NCI-H1092 treated with DMSO at 0.1 percent for 48 hours (cell line): ENCODE measurements around the gene OR51D1.

Experiments used
- DNase-seq: peaks from one replicate; lab custom pipeline; 2025; lab: John Stamatoyannopoulos, UW

OR51D1 gene, protein sequence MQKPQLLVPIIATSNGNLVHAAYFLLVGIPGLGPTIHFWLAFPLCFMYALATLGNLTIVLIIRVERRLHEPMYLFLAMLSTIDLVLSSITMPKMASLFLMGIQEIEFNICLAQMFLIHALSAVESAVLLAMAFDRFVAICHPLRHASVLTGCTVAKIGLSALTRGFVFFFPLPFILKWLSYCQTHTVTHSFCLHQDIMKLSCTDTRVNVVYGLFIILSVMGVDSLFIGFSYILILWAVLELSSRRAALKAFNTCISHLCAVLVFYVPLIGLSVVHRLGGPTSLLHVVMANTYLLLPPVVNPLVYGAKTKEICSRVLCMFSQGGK

GRCh38 chr11:4636962-4637661 lies at the start of gene OR51D1:
OR51D1 (plus strand) TSS chr11:4637477; CDS start chr11:4639791, 2,314 bp downstream.
- DNase-seq, result peak; percentile 89

DNA sequence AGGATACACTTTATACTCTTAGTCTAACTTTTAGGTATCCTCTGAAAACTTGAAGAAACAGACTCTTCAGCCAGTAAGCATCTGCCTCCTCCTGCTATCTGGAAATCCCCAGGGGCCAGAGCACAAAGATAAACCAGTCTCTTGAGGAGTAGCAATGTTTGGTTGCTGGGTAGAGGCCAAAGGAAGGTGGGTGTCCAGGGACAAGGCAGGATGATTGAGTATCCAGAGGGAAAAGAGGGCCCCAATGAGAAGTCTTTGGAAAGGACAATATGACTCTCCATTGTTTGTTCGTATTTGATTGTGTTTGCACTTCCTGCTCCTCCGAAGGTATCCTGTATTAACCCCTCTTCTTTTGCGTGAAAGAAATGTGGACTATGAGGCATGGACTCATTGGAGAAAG lies 48.3 kb upstream of the OR51D1 start:
- no peak for DNase-seq

GRCh38 chr11:4593739-4594138 lies 43.5 kb upstream of the OR51D1 start, which contains the start of gene OR52I1:
OR52I1 (plus strand) TSS chr11:4594039; CDS start chr11:4594039, 0 bp downstream.
- no peak for DNase-seq

DNA sequence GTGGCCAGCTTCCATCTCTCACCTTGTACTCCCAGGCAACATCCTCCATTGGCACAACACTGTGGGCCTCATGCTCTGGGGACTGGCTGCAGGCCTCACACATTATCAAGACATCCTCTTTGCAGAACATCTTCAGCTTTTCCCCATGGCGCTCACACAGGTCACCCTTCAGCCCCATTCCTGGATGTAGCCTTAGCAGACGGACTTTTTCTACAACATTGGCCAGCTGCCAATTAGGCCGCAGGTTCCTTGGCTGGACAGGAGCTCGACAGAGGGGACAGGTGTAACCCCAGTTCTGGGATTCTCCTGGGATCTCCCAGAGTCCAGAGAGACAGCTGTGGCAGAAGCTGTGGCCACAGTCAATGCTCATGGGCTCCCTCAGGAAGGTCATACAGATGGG lies 32.2 kb upstream of the OR51D1 start:
- DNase-seq, result no peak

- peak; percentile 57 for DNase-seq
These were observed 30.9 kb upstream of the OR51D1 start for GRCh38 chr11:4606231-4607015.

DNA sequence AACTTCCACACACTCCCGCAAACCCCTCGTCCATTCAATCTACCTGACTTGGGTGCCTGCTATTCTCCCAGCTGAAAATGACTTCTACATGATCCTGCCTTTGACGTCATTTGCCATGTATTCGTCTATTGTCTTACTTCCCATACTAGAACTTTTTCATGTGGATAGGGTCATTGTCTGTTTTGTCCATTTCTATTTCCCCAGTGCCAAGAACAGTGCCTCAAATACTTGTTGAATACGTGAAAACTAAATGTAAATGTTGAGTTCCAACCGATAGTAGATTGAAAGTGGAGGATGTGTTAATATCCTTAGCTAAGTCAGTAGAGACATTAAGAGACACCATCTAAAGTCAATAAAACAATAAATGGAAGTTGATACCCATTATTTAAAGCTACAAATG lies 30.2 kb upstream of the OR51D1 start:
- DNase-seq, result no peak

DNA sequence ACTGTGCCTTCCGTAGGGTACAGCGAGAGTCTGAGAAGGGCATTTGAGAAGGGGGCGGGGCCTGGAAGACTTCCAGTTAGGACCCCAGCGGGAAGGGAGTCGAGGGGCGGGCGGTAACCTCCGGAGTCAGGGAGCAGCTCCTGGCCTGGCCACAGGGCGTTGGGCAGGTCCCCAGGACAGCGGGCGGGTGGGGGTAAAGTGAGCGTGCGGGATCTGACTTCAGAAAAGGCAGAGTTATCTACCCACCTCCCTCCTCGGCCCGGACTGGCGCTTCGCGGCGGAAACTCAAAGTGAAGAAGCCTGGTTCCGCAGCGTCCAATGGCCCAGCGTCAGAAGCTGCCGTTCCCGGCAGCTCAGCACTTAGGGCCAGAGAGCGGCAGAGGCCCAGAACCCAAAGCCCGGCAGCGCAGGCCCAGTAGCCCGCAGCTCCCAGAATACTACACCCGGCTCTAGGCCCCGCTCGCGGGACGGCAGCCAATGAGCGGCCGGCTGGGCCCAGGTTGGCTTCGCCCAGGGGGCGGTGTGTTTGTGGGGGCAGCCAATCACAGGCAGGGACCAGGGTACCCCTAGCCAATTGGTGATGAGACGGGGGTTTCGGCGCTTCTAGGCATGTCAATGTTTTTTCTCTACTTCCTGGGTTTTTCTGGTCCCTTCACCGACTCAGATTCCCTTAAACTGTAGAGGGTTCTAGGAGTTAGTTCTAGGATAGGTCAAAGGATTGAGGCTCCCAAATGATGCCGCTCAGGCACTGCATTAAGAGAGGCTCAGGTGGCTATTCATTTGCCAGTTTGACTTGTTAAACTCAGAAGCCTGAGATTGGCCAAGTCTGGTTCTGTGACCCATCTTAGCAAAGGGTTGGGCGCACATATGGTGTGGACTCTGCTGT lies 29.3 kb upstream of the OR51D1 start, which contains the start of gene TRIM68:
TRIM68 (minus strand) TSS at position 451 of the 886 bp plus-strand sequence. CDS start 2,727 bp downstream, outside the sequence.
- peak; percentile 81 for DNase-seq

DNA sequence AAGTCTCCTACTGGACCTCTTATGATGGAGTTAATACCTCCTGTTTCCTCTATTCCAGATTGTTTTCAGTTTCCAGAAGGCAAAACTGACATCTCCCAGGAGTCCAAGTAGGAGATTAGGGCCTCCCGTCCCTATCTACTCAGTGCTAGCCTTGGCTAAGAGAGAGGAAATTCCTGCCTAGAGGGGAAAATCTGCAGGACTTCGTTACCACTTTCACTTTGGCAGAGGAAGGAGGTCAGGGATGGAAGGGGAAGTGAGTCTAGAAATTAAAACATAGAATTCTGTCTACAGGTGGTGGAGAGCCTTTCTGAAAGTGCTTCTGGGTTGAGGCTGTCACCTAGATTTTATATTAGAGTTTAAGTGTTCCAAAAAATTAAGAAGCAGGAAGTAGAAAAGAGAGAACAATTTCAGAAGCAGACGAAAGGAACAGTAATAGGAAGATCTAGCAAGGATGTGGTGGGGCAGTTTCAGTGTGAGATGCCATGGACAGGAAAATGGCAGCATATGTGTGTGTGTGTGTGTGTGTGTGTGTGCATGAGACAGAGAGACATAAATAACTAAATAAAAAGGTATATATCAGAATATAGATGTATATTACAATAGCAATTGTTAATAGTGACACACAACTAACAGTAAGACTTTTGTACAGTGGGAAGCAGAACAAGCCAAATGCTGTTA lies 26.9 kb upstream of the OR51D1 start:
- no peak for DNase-seq

- DNase-seq, result no peak
These were observed 25.3 kb upstream of the OR51D1 start for GRCh38 chr11:4611986-4612385.

DNA sequence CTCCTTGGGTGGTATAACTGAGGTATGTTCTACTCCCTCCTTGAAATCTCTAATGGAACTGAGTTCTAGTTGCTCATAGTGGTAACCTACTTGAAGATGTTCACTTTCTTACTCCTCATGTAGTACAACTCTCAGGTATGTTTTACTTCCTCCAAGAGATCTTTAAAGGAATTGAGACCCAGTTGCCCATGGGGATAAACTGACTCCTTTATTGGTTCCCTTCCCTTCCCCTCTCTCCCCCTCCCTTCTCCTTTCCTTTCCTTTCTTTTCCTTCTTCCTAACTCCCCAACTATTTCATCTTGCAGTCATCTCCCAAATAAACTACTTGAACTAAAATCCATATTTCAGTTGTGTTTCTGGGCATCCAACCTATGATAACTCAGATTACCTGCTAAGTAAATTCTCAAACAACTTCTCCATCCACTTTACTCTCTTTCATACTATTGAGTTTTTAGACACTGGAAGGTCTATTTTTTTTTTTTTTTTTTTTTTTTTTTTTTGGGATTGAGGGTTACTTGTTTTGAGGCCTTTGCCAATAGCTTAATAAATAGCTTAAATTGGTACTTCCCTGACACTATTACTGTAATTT lies 21.3 kb upstream of the OR51D1 start:
- DNase-seq, result no peak

DNA sequence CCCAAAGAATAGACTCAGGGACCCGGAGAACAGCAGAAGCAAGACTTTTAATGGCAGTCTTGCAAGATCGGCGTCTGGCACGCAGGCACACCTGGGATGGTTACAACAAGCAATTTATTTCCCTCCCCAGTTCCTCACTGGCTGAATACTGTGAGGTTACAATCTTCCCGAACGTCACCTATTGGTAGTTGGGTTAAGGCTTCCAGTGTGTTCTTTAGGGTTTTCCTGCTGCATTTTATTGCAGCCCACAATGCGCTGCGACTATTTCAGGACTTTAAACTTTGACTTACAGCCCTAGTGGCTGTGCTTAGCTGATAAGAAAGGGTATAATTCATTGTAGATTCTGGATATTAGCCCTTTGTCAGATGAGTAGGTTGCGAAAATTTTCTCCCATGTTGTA lies 17.8 kb upstream of the OR51D1 start:
- DNase-seq, result no peak

DNA sequence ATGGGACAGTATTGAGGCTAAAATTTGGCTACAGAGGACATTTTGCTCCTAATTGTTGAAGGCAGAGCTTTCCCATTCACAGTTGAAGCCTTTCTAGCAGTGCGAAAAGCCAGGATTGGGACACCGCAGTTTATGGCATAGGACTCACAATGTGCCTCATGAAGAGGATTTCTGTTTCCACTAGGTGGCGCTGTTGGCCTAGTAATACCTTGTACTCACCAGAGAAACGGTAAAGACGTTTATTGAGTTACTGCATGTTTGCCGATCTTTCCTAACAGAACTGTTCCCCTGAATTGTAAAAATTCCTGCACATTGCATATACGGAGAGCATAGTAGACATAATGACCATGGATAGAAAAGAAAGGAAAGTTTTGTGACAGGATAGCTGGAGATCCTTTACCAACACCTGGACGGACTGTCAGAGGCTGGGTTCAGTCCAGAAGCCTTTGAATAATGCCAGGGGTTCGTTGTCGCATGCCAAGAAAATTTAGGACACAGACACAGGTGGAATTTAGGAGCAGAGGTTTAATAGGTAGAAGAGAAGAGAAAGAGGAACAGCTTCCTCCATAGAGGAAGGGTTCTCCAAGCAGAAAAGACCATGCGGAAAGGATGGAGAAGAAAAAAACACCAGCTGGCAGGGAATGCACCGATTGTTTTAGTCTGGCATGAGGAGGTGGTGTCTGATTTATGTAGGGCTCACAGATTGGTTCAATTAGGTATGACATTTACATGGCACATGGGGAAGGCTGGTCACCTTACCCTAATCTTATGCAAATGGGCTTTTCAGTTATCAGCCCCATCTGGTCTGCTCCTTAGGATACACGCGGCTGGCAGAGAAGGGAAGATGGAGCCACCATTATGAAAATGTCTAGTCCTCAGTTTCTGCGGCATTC lies 10.8 kb upstream of the OR51D1 start:
- peak; percentile 84 for DNase-seq

DNA sequence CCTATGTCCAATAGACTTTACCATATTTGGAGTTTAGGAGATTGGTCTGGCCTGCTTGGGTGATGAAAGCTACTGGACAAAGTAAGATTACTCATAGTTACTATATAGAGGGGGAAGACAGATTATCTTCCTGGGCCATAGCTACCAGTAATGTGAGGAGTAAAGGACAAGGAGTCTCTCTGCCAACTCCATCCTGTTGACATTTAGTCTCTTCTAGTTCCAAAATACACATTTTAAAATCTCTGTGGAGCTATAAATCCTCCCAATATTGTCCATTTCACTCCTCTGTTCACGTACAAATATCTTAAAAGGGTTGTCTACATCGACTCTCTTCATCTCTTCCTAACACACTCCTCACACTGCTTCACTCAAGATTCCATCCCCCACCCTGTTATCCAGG lies 1.1 kb upstream of the OR51D1 start:
- DNase-seq, result no peak

DNA sequence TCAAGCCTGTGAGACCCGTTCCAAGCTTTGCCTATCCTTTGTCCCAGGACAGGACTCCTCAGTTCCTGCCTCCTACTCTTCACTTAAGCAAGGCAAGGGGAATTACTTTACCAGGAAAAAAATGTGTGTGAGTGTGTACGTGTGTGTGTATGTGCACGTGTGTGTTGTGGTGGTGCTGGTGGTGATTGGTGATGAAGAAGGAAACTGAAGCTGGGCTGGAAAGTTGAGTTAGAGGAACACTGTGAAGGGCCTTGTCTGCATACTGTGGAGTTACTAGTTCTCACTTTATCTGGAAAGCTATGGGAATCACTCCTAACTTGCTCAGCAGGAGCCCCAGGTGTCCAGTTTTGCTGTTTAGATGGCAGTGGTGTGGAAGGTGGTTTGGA lies 378 bp downstream of the OR51D1 start:
- no peak for DNase-seq

DNA sequence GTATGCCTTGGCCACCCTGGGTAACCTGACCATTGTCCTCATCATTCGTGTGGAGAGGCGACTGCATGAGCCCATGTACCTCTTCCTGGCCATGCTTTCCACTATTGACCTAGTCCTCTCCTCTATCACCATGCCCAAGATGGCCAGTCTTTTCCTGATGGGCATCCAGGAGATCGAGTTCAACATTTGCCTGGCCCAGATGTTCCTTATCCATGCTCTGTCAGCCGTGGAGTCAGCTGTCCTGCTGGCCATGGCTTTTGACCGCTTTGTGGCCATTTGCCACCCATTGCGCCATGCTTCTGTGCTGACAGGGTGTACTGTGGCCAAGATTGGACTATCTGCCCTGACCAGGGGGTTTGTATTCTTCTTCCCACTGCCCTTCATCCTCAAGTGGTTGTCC lies 2.7 kb downstream of the OR51D1 start:
- no peak for DNase-seq

- DNase-seq, result no peak
These were observed 4.2 kb downstream of the OR51D1 start for GRCh38 chr11:4641501-4641900.

- DNase-seq, result no peak
These were observed 4.8 kb downstream of the OR51D1 start for GRCh38 chr11:4642043-4642442.

DNA sequence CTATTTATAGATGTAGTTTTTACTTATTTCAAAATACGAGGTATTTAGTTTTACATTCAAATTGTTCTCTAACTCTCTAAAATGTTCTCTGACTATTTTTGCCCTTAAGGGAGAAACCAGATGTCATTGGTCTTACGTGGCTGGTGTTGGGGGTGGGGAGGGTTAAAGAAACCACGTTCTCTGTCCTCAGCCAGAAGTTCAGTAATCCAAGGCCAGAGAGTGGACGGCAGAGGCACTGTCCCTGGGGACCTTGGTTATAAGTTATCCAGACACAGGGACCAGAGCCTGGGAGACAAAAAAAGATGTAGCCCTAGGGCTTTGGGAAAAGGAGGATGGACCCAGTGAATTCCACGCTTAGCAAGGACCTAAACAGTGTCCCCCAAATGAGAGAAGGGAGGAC lies 5.8 kb downstream of the OR51D1 start:
- DNase-seq, result no peak

GRCh38 chr11:4643682-4644081 lies 6.4 kb downstream of the OR51D1 start, which contains the start of gene OR51E1:
OR51E1 (plus strand) TSS chr11:4643982; CDS start chr11:4652527, 8,545 bp downstream.
- DNase-seq, result no peak
